ENCODE data around the gene SIX1. TPM values are rescaled to one million over a fixed set of nuclear protein-coding genes. Genes with fewer than 3 reads are reported as not detected.

Gene SIX1
- total and polyA plus RNA-seq, 2 of the 13 experiments (the other 11 are each of a cell fraction or from before 2014, with no cell fraction given): 1.7 to 6.5 TPM

- no peak overlapping the region for H3K27ac ChIP-seq (ENCODE audit: extremely low read length, insufficient read depth, low read length)
- H3K36me3 ChIP-seq (replicated peaks in 1 of 2; ENCODE audit: control insufficient read depth in 1 of 2, insufficient read depth in 2 of 2, low read length in 2 of 2): no peaks in the 10 kb centered on the region
- intact Hi-C loops (cut with micrococcal nuclease; ENCODE audit: unreplicated experiment) (loop anchor here (1.0 to 5.0 kb wide), 3 partner anchors 71 to 377 kb away; no protein-coding TSS in a partner anchor), in situ Hi-C loops (cut with HindIII; ENCODE audit: extremely low pct_ligation_motif_present, low pct_unique_long_range_greater_than_20kb) (no loop called here)
- CTCF ChIA-PET (ENCODE audit: low intra/inter-chr PET ratio, low total read pairs): no interaction called here
- peak overlapping the region; percentile 75 to 79 (median 77) for H3K4me3 ChIP-seq (replicated peaks in 1 of 3; ENCODE audit: insufficient read depth in 1 of 3, low read depth in 2 of 3, low read length in 3 of 3)
- H3K9ac ChIP-seq (ENCODE audit: insufficient read depth, low read depth, low read length): peak overlapping the region; percentile 39
- H3K4me2 ChIP-seq (ENCODE audit: low read depth, low read length): peak overlapping the region; percentile 96
- DNase-seq (ENCODE audit: low spot score) (no peak), FAIRE-seq (no peak), ATAC-seq (peak; percentile 15)
- WGBS (ENCODE audit: low lambda C conversion rate): under 1% methylated on average over 15 of the region's 15 CpGs
- POLR2A ChIA-PET: interaction anchor here (0.7 to 1.3 kb wide), 7 partner anchors 9 to 331 kb away, joined by 3 to 7 read pairs (median 4); partner anchors contain the start of genes SIX4, SLC38A6 and TRMT5
- H3K79me2 ChIP-seq (ENCODE audit: insufficient read depth, low read length): peaks cover 38% of the 10 kb centered on the region
- no peaks in the 10 kb centered on the region for H4K20me1 ChIP-seq (ENCODE audit: insufficient read depth, low read length)
- no TSS peak for BruUV-seq (replicated peaks)
- H3K4me1 ChIP-seq (ENCODE audit: insufficient read depth, low read length): peaks cover 52% of the 10 kb centered on the region
- H3K9me3 ChIP-seq (ENCODE audit: low read length): no peaks in the 10 kb centered on the region
- peak overlapping the region; percentile 55 for H2AFZ ChIP-seq (ENCODE audit: low read length)
- peaks cover 1 to 32% of the 10 kb centered on the region in 2 experiments; a peak in 4 of 5 replicates for H3K27me3 ChIP-seq (ENCODE audit: control insufficient read depth in 1 of 2, insufficient read depth in 2 of 2, low read length in 2 of 2)
- TF ChIP-seq CBX2 (IDR thresholded peaks at IDR 0.05; ENCODE audit: low read depth, low read length) (no peak), CBX2 (CRISPR knock-in tag; IDR thresholded peaks at IDR 0.05; ENCODE audit: low read depth) (0 out of 2 replicates have a peak, but pooled peaks have one; percentile 16), SNAPC4 (CRISPR knock-in tag; IDR thresholded peaks at IDR 0.05) (no peak), NR0B2 (CRISPR knock-in tag; IDR thresholded peaks at IDR 0.05) (no peak), PATZ1 (CRISPR knock-in tag; IDR thresholded peaks at IDR 0.05) (peak; percentile 39; the same call in 1 of the 2 replicates), NFRKB (IDR thresholded peaks at IDR 0.05) (no peak), ZNF639 (CRISPR knock-in tag; conservative IDR thresholded peaks at IDR 0.05) (no peak), ZNF441 (CRISPR knock-in tag; IDR thresholded peaks at IDR 0.05; ENCODE audit: borderline replicate concordance) (no peak), ASH2L (IDR thresholded peaks at IDR 0.05; ENCODE audit: insufficient read length, low read depth, low read length) (peak; percentile 20), TGIF2 (CRISPR knock-in tag; IDR thresholded peaks at IDR 0.05) (0 out of 2 replicates have a peak, but pooled peaks have one; percentile 39), E2F5 (CRISPR knock-in tag; conservative IDR thresholded peaks at IDR 0.05) (no peak), ATF2 (CRISPR knock-in tag; IDR thresholded peaks at IDR 0.05) (no peak)
Measured at GRCh38 chr14:60649875-60650372, 647 bp upstream of the SIX1 start.
